Measurements from ENCODE around the gene B4GALNT4. TPM values are rescaled to one million over a fixed set of nuclear protein-coding genes. Genes with fewer than 3 reads are reported as not detected.

B4GALNT4 gene
- total and polyA plus RNA-seq, 2 of the 4 experiments (the other 2 are of a cell fraction): 5.2 to 38.6 TPM

GRCh38 chr11:422249-422656, 53.0 kb downstream of the B4GALNT4 start:
- no peak overlapping the region for H2BK20ac ChIP-seq (ENCODE audit: low read depth, low read length)
- H3K79me1 ChIP-seq (ENCODE audit: low read depth in 1 of 2, low read length in 2 of 2): no peaks in the 10 kb centered on the region
- no peak overlapping the region for H2BK120ac ChIP-seq (ENCODE audit: low read depth, low read length)
- no peak overlapping the region for H2AK5ac ChIP-seq (ENCODE audit: low read depth, low read length)
- no peak overlapping the region for H4K8ac ChIP-seq (ENCODE audit: low read depth in 2 of 2, low read length in 2 of 2)
- H3K27me3 ChIP-seq (ENCODE audit: control insufficient read depth, insufficient read depth, low read length): peaks cover 44% of the 10 kb centered on the region
- H3K9me1 ChIP-seq (ENCODE audit: insufficient read depth, low read length): no peaks in the 10 kb centered on the region
- no peak overlapping the region for H3K18ac ChIP-seq (ENCODE audit: low read depth, low read length)
- no TSS peak for BruUV-seq (replicated peaks)
- ChIA-PET POLR2A (ENCODE audit: unreplicated experiment) (no interaction called here), CTCF (interaction anchor here (1.1 kb wide), 1 partner anchor 27 kb away, joined by 4 read pairs; no protein-coding TSS in a partner anchor)
- H4K20me1 ChIP-seq (ENCODE audit: insufficient read depth, low read length): no peaks in the 10 kb centered on the region
- ATAC-seq (ENCODE audit: low read depth): peak; percentile 27
- H2BK5ac ChIP-seq (ENCODE audit: low read depth, low read length, poor library complexity, severe bottlenecking): no peak overlapping the region
- H3K56ac ChIP-seq (ENCODE audit: extremely low read depth, insufficient read depth, low read length): no peak overlapping the region
- no peak overlapping the region for H3K14ac ChIP-seq (replicated peaks; ENCODE audit: low read depth, low read length)
- H3K36me3 ChIP-seq (ENCODE audit: control insufficient read depth, insufficient read depth, low read length): no peaks in the 10 kb centered on the region
- H3K4ac ChIP-seq (ENCODE audit: low read depth, low read length): no peak overlapping the region
- no peak overlapping the region for H3K4me2 ChIP-seq (ENCODE audit: low read depth, low read length)
- no peak overlapping the region for H3K9ac ChIP-seq (ENCODE audit: low read depth, low read length)
- H3K9me3 ChIP-seq (ENCODE audit: control insufficient read depth, insufficient read depth, low read length): no peaks in the 10 kb centered on the region
- no peak overlapping the region for H3K27ac ChIP-seq (ENCODE audit: insufficient read depth, low read length)
- H2AFZ ChIP-seq (replicated peaks; ENCODE audit: low read length, poor library complexity): no peak overlapping the region
- no peak for DNase-seq
- H3K23ac ChIP-seq (ENCODE audit: low read depth, low read length): no peak overlapping the region
- no peak overlapping the region for H4K91ac ChIP-seq (ENCODE audit: insufficient read depth, low read depth, low read length)
- in situ Hi-C loops (cut with MboI; ENCODE audit: low sequenced_read_pairs) (no loop called here), intact Hi-C loops (cut with micrococcal nuclease) (no loop called here), dilution Hi-C loops (cut with HindIII; ENCODE audit: low sequenced_read_pairs, unreplicated experiment) (no loop called here)
- no peak overlapping the region for H4K5ac ChIP-seq (ENCODE audit: low read depth, low read length)
- WGBS, 2 experiments (ENCODE audit: extremely low coverage in 2 of 2, insufficient read length in 1 of 2): 14% methylated on average over 1 of the region's 10 CpGs; no CpG with 5 or more reads in 1 of the 2 experiments
- no peaks in the 10 kb centered on the region for H3K4me1 ChIP-seq (ENCODE audit: control insufficient read depth, insufficient read depth, low read length)
- H2AK9ac ChIP-seq (replicated peaks; ENCODE audit: low read depth, low read length, poor library complexity): no peak overlapping the region
- TF ChIP-seq RAD21 (IDR thresholded peaks at IDR 0.05; ENCODE audit: low read length) (no peak), MXI1 (IDR thresholded peaks at IDR 0.05; ENCODE audit: borderline replicate concordance, low read depth, low read length) (no peak), SMC3 (IDR thresholded peaks at IDR 0.05; ENCODE audit: low read depth, low read length) (no peak), NFE2L2 (IDR thresholded peaks at IDR 0.05; ENCODE audit: low read depth, low read length) (no peak), CEBPB (IDR thresholded peaks at IDR 0.05; ENCODE audit: low read depth, low read length) (no peak), MAFK (IDR thresholded peaks at IDR 0.05; ENCODE audit: low read depth, low read length) (no peak), RCOR1 (IDR thresholded peaks at IDR 0.05; ENCODE audit: insufficient replicate concordance, low read length) (no peak), CHD1 (IDR thresholded peaks at IDR 0.05; ENCODE audit: low read depth, low read length) (no peak), FOS (IDR thresholded peaks at IDR 0.05; ENCODE audit: low read depth, low read length) (no peak), ELK1 (IDR thresholded peaks at IDR 0.05; ENCODE audit: borderline replicate concordance, low read depth, low read length) (no peak), RFX5 (IDR thresholded peaks at IDR 0.05; ENCODE audit: low read depth, low read length) (no peak), BHLHE40 (IDR thresholded peaks at IDR 0.05; ENCODE audit: low read depth, low read length) (no peak), MAZ (IDR thresholded peaks at IDR 0.05; ENCODE audit: borderline replicate concordance, low read depth, low read length) (no peak), CTCF (conservative IDR thresholded peaks at IDR 0.05; ENCODE audit: low read depth, low read length) (no peak), POLR2A (IDR thresholded peaks at IDR 0.05; ENCODE audit: low read depth, low read length) (no peak)
- TF ChIP-seq, protein P1, sequence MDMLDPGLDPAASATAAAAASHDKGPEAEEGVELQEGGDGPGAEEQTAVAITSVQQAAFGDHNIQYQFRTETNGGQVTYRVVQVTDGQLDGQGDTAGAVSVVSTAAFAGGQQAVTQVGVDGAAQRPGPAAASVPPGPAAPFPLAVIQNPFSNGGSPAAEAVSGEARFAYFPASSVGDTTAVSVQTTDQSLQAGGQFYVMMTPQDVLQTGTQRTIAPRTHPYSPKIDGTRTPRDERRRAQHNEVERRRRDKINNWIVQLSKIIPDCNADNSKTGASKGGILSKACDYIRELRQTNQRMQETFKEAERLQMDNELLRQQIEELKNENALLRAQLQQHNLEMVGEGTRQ (IDR thresholded peaks at IDR 0.05; ENCODE audit: low read depth, low read length): no peak
- no peak overlapping the region for H2BK15ac ChIP-seq (ENCODE audit: low read depth, low read length)
- no peak overlapping the region for H3K4me3 ChIP-seq (ENCODE audit: insufficient read depth, low read depth, low read length)
